DMS114 treated with DMSO at 0.1 percent for 48 hours (cell line): Measurements from ENCODE around the gene ASPSCR1.
"Not testable (repeated sequence)": the region's sequence is repeated elsewhere in the genome, so short reads cannot be mapped to it uniquely, and the experiment has no call there.

Source experiments
- DNase-seq: peaks from one replicate; lab custom pipeline; 2025; ENCODE audit not compliant: unreplicated experiment; lab: John Stamatoyannopoulos, UW

ASPSCR1 gene

GRCh38 chr17:82035956-82036633 is 58.7 kb downstream of the ASPSCR1 start:
- no peak for DNase-seq

- DNase-seq: no peak
These were observed 59.2 kb downstream of the ASPSCR1 start for GRCh38 chr17:82036634-82037091.

GRCh38 chr17:82037092-82037888 is 59.9 kb downstream of the ASPSCR1 start, which contains the start of gene DCXR:
DCXR (minus strand) TSS chr17:82037697; CDS start chr17:82037682, 15 bp downstream.
- peak; percentile 89 for DNase-seq

- no peak for DNase-seq
These were observed 60.4 kb downstream of the ASPSCR1 start for GRCh38 chr17:82037889-82038195.

- not testable (repeated sequence) for DNase-seq
These were observed 61.5 kb downstream of the ASPSCR1 start for GRCh38 chr17:82038796-82039409.

- DNase-seq: no peak
These were observed 62.4 kb downstream of the ASPSCR1 start for GRCh38 chr17:82039695-82040299.

GRCh38 chr17:82041144-82041814 is 63.9 kb downstream of the ASPSCR1 start:
- no peak for DNase-seq

GRCh38 chr17:82042649-82043048 is 65.2 kb downstream of the ASPSCR1 start:
- DNase-seq: no peak

- no peak for DNase-seq
These were observed 66.1 kb downstream of the ASPSCR1 start for GRCh38 chr17:82043507-82043906.

- DNase-seq: no peak
These were observed 68.6 kb downstream of the ASPSCR1 start for GRCh38 chr17:82045936-82046484.

GRCh38 chr17:82046903-82047302 is 69.5 kb downstream of the ASPSCR1 start:
- DNase-seq: no peak

GRCh38 chr17:82047379-82047778 is 70.0 kb downstream of the ASPSCR1 start:
- DNase-seq: no peak

GRCh38 chr17:82047914-82048570 is 70.6 kb downstream of the ASPSCR1 start:
- DNase-seq: no peak

- DNase-seq: no peak
These were observed 71.1 kb downstream of the ASPSCR1 start for GRCh38 chr17:82048571-82048971.

GRCh38 chr17:82049106-82049505 is 71.7 kb downstream of the ASPSCR1 start:
- DNase-seq: no peak

GRCh38 chr17:82049521-82049971 is 72.1 kb downstream of the ASPSCR1 start:
- DNase-seq: no peak

- DNase-seq: no peak
These were observed 72.8 kb downstream of the ASPSCR1 start for GRCh38 chr17:82050152-82050760.

GRCh38 chr17:82050761-82051641 is 73.6 kb downstream of the ASPSCR1 start:
- DNase-seq: no peak
